OCI-LY1 (cell line): ENCODE measurements around the gene PPP2R2B.

Experiments
- H2AFZ ChIP-seq: fragments of 200-600 bp; sonication (generic), shearing (Covaris generic); 2 replicates; pipeline ENCODE4 v1.6.0; 2014; ENCODE audit warnings: antibody characterized with exemption, mild to moderate bottlenecking, low read length
- H3F3A ChIP-seq: fragments of 200-600 bp; sonication (generic), shearing (Covaris generic); 2 replicates; pipeline ENCODE4 v1.6.0; 2014; ENCODE audit warnings: mild to moderate bottlenecking, antibody characterized with exemption, low read length, moderate library complexity; ENCODE audit not compliant: insufficient read depth
- H3K27ac ChIP-seq: fragments of 200-600 bp; sonication (generic); 2 replicates; pipeline ENCODE4 v1.5.1; 2014; ENCODE audit warnings: low read length, mixed run types, mild to moderate bottlenecking, low read depth; ENCODE audit not compliant: poor library complexity, severe bottlenecking
- H3K27me3 ChIP-seq: fragments of 200-600 bp; sonication (generic); 2 replicates; pipeline ENCODE4 v1.6.0; 2014; ENCODE audit warnings: antibody characterized with exemption, mild to moderate bottlenecking, low read length, moderate library complexity; ENCODE audit not compliant: insufficient read depth
- H3K36me3 ChIP-seq: fragments of 200-600 bp; sonication (generic); 2 replicates; pipeline ENCODE4 v1.6.1; 2014; ENCODE audit warnings: mild to moderate bottlenecking, antibody characterized with exemption, low read length, moderate library complexity, mixed read lengths; ENCODE audit not compliant: insufficient read depth
- H3K4me1 ChIP-seq: fragments of 200-600 bp; sonication (generic); 2 replicates; pipeline ENCODE4 v1.5.1; 2014; ENCODE audit warnings: mild to moderate bottlenecking, low read length, moderate library complexity; ENCODE audit not compliant: insufficient read depth, severe bottlenecking
- H3K4me2 ChIP-seq: fragments of 200-600 bp; sonication (generic), shearing (Covaris generic); 2 replicates; pipeline ENCODE4 v1.6.1; 2014; ENCODE audit warnings: low read length
- H3K4me3 ChIP-seq: fragments of 200-600 bp; sonication (generic); 2 replicates; pipeline ENCODE4 v1.5.1; 2014; ENCODE audit warnings: low read length, low read depth, mild to moderate bottlenecking, mixed read lengths; ENCODE audit not compliant: poor library complexity, severe bottlenecking
- H3K79me2 ChIP-seq: fragments of 200-600 bp; shearing (Covaris generic); 2 replicates; pipeline ENCODE4 v1.6.1; 2016; ENCODE audit warnings: mixed run types, low read length, mixed read lengths; ENCODE audit not compliant: insufficient read depth
- H3K9ac ChIP-seq: fragments of 200-600 bp; sonication (generic), shearing (Covaris generic); 2 replicates; pipeline ENCODE4 v1.6.1; 2014; ENCODE audit warnings: mild to moderate bottlenecking, low read length, mixed read lengths
- H3K9me2 ChIP-seq: fragments of 200-600 bp; sonication (generic), shearing (Covaris generic); 2 replicates; pipeline ENCODE4 v1.6.1; 2014; ENCODE audit warnings: low read depth, mild to moderate bottlenecking, low read length, mixed read lengths
- H3K9me3 ChIP-seq: fragments of 200-600 bp; shearing (Covaris generic); 2 replicates; pipeline ENCODE4 v1.6.1; 2014; ENCODE audit warnings: low read length, mixed read lengths
- H4K20me1 ChIP-seq: fragments of 200-600 bp; sonication (generic), shearing (Covaris generic); 2 replicates; pipeline ENCODE4 v1.6.0; 2016; ENCODE audit warnings: mild to moderate bottlenecking, low read length; ENCODE audit not compliant: insufficient read depth
- EZH2 ChIP-seq: fragments of 200-600 bp; sonication (generic), shearing (Covaris generic); IDR thresholded peaks from 2 replicates; pipeline ENCODE4 v1.8.0; 2017; ENCODE audit warnings: borderline replicate concordance, mixed run types, mild to moderate bottlenecking, antibody characterized with exemption, low read length, moderate library complexity, mixed read lengths
- TF ChIP-seq, protein P1 (sequence below): fragments of 200-600 bp; sonication (generic), shearing (Covaris generic); IDR thresholded peaks from 2 replicates; pipeline ENCODE4 v1.5.1; 2017; ENCODE audit warnings: mild to moderate bottlenecking, antibody characterized with exemption, low read length, moderate library complexity, mixed read lengths

The PPP2R2B gene

DNA sequence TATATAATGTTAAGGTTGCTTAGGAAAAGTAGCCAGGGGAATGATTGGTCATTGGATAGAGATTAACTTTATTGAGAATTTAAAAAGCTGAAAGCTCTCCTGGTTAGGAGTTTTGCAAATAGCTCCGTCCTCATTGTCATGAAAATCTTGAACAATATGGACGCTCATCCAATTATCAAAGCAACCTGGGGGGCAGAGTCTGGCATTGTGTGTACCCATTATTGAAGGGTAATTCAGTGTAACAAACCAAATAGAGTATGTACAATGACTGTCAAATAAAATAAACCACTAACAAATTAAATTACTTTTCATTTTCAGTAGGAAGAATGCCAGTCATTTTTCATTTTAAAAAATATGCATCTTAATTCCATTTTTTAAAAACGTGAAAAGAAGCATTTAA lies 218.6 kb downstream of the PPP2R2B start:
- Histone ChIP-seq H3K4me2 (no peak overlapping the region), H3K9me3 (no peaks in the 10 kb centered on the region), H3K4me1 (no peaks in the 10 kb centered on the region), H3K9me2 (no peaks in the 10 kb centered on the region), H4K20me1 (no peaks in the 10 kb centered on the region), H3K36me3 (no peaks in the 10 kb centered on the region), H3K4me3 (no peak overlapping the region), H2AFZ (no peak overlapping the region), H3K9ac (no peak overlapping the region), H3K27me3 (no peaks in the 10 kb centered on the region), H3K27ac (no peak overlapping the region), H3F3A (no peaks in the 10 kb centered on the region), H3K79me2 (no peaks in the 10 kb centered on the region)
- no peak for TF ChIP-seq EZH2
- TF ChIP-seq, protein P1, sequence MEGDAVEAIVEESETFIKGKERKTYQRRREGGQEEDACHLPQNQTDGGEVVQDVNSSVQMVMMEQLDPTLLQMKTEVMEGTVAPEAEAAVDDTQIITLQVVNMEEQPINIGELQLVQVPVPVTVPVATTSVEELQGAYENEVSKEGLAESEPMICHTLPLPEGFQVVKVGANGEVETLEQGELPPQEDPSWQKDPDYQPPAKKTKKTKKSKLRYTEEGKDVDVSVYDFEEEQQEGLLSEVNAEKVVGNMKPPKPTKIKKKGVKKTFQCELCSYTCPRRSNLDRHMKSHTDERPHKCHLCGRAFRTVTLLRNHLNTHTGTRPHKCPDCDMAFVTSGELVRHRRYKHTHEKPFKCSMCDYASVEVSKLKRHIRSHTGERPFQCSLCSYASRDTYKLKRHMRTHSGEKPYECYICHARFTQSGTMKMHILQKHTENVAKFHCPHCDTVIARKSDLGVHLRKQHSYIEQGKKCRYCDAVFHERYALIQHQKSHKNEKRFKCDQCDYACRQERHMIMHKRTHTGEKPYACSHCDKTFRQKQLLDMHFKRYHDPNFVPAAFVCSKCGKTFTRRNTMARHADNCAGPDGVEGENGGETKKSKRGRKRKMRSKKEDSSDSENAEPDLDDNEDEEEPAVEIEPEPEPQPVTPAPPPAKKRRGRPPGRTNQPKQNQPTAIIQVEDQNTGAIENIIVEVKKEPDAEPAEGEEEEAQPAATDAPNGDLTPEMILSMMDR, result no peak

- no peaks in the 10 kb centered on the region for H3K36me3 ChIP-seq
- H3K79me2 ChIP-seq, result no peaks in the 10 kb centered on the region
- H3K9me2 ChIP-seq, result no peaks in the 10 kb centered on the region
- TF ChIP-seq, protein P1, result no peak
- no peak for TF ChIP-seq EZH2
- H4K20me1 ChIP-seq, result no peaks in the 10 kb centered on the region
- no peak overlapping the region for H3K9ac ChIP-seq
- H3K4me1 ChIP-seq, result no peaks in the 10 kb centered on the region
- H3K4me2 ChIP-seq, result no peak overlapping the region
- no peak overlapping the region for H2AFZ ChIP-seq
- H3K27ac ChIP-seq, result no peak overlapping the region
- no peaks in the 10 kb centered on the region for H3K27me3 ChIP-seq
- H3F3A ChIP-seq, result no peaks in the 10 kb centered on the region
- no peak overlapping the region for H3K4me3 ChIP-seq
- no peaks in the 10 kb centered on the region for H3K9me3 ChIP-seq
These were observed 221.9 kb downstream of the PPP2R2B start for GRCh38 chr5:146656703-146657102.

DNA sequence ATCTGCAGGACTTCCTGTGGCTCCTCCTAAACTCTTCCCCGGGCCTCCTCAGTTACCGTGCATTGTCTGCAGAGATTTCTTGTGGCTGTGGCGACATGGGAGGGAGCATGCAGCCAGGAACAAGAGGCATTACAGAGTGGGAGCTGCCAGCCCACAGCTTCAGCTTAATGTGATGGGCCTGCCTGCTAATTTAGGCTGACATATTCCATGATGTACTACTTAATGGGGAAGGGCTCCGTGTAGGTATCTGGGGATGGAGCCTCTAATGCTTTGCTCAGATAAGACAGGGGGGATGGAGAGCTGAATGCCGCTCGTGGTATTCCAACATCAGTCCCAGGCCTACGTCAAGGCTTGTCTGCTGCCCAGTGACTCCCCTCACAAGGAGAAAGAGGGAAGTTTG lies 225.0 kb downstream of the PPP2R2B start:
- no peaks in the 10 kb centered on the region for H4K20me1 ChIP-seq
- no peak for TF ChIP-seq EZH2
- TF ChIP-seq, protein P1, result no peak

More for the DNA sequence above, 225.0 kb downstream of the PPP2R2B start:
- no peaks in the 10 kb centered on the region for H3K9me2 ChIP-seq
- no peak overlapping the region for H3K4me3 ChIP-seq
- H3K9ac ChIP-seq, result no peak overlapping the region
- no peaks in the 10 kb centered on the region for H3K9me3 ChIP-seq
- H3F3A ChIP-seq, result no peaks in the 10 kb centered on the region
- H3K79me2 ChIP-seq, result no peaks in the 10 kb centered on the region
- no peak overlapping the region for H2AFZ ChIP-seq
- no peaks in the 10 kb centered on the region for H3K36me3 ChIP-seq
- no peaks in the 10 kb centered on the region for H3K4me1 ChIP-seq
- no peak overlapping the region for H3K4me2 ChIP-seq
- H3K27me3 ChIP-seq, result no peaks in the 10 kb centered on the region
- H3K27ac ChIP-seq, result no peak overlapping the region
